IMR-90 (cell line): Measurements from ENCODE around the gene NFIA. TPM values are rescaled to one million over a fixed set of nuclear protein-coding genes. Genes with fewer than 3 reads are reported as not detected.
"Not testable (repeated sequence)": the region's sequence is repeated elsewhere in the genome, so short reads cannot be mapped to it uniquely, and the experiment has no call there.

Experiments
- ATAC-seq: fragments of 200-7000 bp; cut with Tn5 transposase; 2 replicates; pipeline ENCODE4 v1.9.1; 2020; ENCODE audit warnings: low read depth, mild to moderate bottlenecking, moderate library complexity
- BruUV-seq: library from RNA; stranded (reverse); fragments of 400-500 nt; replicated peaks from 2 replicates; lab custom pipeline; 2021; lab: Mats Ljungman, UMichigan
- CTCF ChIA-PET: fragments of 300-600 bp; formaldehyde crosslinking; extraction: SDS; loops from one replicate; lab custom pipeline; 2021; ENCODE audit warnings: antibody characterized with exemption; lab: Yijun Ruan, JAX
- POLR2A ChIA-PET: fragments of 300-600 bp; sonication (Branson Sonifier 250); formaldehyde crosslinking; loops from one replicate; lab custom pipeline; 2022; ENCODE audit warnings: antibody characterized with exemption; ENCODE audit not compliant: unreplicated experiment; lab: Charles Lee
- DNase-seq: peaks from one replicate; pipeline ENCODE4 v3.0.0; 2013
- H2AFZ ChIP-seq: replicated peaks from 2 replicates; pipeline ENCODE3; 2013; ENCODE audit warnings: low read length, mild to moderate bottlenecking; ENCODE audit not compliant: poor library complexity
- H2AK5ac ChIP-seq: 2 replicates; pipeline ENCODE4 v1.6.1; 2013; ENCODE audit warnings: low read depth, low read length, inconsistent platforms
- H2AK9ac ChIP-seq: replicated peaks from 2 replicates; pipeline ENCODE3; 2013; ENCODE audit warnings: mild to moderate bottlenecking, low read depth, low read length, moderate library complexity; ENCODE audit not compliant: poor library complexity
- H2BK120ac ChIP-seq: 2 replicates; pipeline ENCODE4 v1.6.1; 2013; ENCODE audit warnings: low read depth, low read length, inconsistent platforms
- H2BK15ac ChIP-seq: 3 replicates; pipeline ENCODE4 v1.6.1; 2013; ENCODE audit warnings: low read depth, low read length, inconsistent platforms
- H2BK20ac ChIP-seq: 2 replicates; pipeline ENCODE4 v1.6.1; 2013; ENCODE audit warnings: low read depth, mild to moderate bottlenecking, inconsistent platforms, low read length, moderate library complexity
- H2BK5ac ChIP-seq: 2 replicates; pipeline ENCODE4 v1.6.1; 2013; ENCODE audit warnings: mild to moderate bottlenecking, low read depth, low read length, inconsistent platforms; ENCODE audit not compliant: poor library complexity, severe bottlenecking
- H3K14ac ChIP-seq: replicated peaks from 2 replicates; pipeline ENCODE4 v1.6.1; 2013; ENCODE audit warnings: low read depth, low read length, inconsistent platforms
- H3K18ac ChIP-seq: 2 replicates; pipeline ENCODE4 v1.6.1; 2013; ENCODE audit warnings: low read depth, low read length, control low read depth
- H3K23ac ChIP-seq: 2 replicates; pipeline ENCODE4 v1.6.1; 2013; ENCODE audit warnings: low read depth, low read length, inconsistent platforms
- H3K27ac ChIP-seq: 2 replicates; pipeline ENCODE4 v1.5.1; 2013; ENCODE audit warnings: mild to moderate bottlenecking, control low read depth, low read length; ENCODE audit not compliant: insufficient read depth
- H3K27me3 ChIP-seq: 2 replicates; pipeline ENCODE4 v1.6.1; 2013; ENCODE audit warnings: low read length; ENCODE audit not compliant: control insufficient read depth, insufficient read depth
- H3K36me3 ChIP-seq: 2 replicates; pipeline ENCODE4 v1.6.1; 2013; ENCODE audit warnings: low read length, mixed read lengths; ENCODE audit not compliant: control insufficient read depth, insufficient read depth
- H3K4ac ChIP-seq: 2 replicates; pipeline ENCODE4 v1.6.1; 2013; ENCODE audit warnings: low read depth, low read length, inconsistent platforms
- H3K4me1 ChIP-seq: 2 replicates; pipeline ENCODE4 v1.6.1; 2013; ENCODE audit warnings: low read length, mixed read lengths; ENCODE audit not compliant: control insufficient read depth, insufficient read depth
- H3K4me2 ChIP-seq: 2 replicates; pipeline ENCODE4 v1.6.1; 2013; ENCODE audit warnings: low read depth, mild to moderate bottlenecking, control low read depth, low read length, moderate library complexity
- H3K4me3 ChIP-seq: 2 replicates; pipeline ENCODE4 v1.5.1; 2013; ENCODE audit warnings: low read depth, mild to moderate bottlenecking, control low read depth, low read length, moderate library complexity; ENCODE audit not compliant: insufficient read depth
- H3K56ac ChIP-seq: 2 replicates; pipeline ENCODE4 v1.6.1; 2013; ENCODE audit warnings: low read length, inconsistent platforms; ENCODE audit not compliant: insufficient read depth; ENCODE audit errors: extremely low read depth
- H3K79me1 ChIP-seq, 2 experiments: 2 replicates each; pipeline ENCODE4 v1.6.1; 2013; ENCODE audit warnings: low read length in 2 of 2, inconsistent platforms in 1 of 2, low read depth in 1 of 2
- H3K9ac ChIP-seq: 2 replicates; pipeline ENCODE4 v1.6.1; 2013; ENCODE audit warnings: low read depth, low read length, control low read depth
- H3K9me1 ChIP-seq: 2 replicates; pipeline ENCODE4 v1.6.1; 2013; ENCODE audit warnings: low read length, inconsistent platforms; ENCODE audit not compliant: insufficient read depth
- H3K9me3 ChIP-seq: 2 replicates; pipeline ENCODE4 v1.6.1; 2013; ENCODE audit warnings: low read length; ENCODE audit not compliant: control insufficient read depth, insufficient read depth
- H4K20me1 ChIP-seq: 2 replicates; pipeline ENCODE4 v1.6.1; 2013; ENCODE audit warnings: low read length, inconsistent platforms; ENCODE audit not compliant: insufficient read depth
- H4K5ac ChIP-seq: 2 replicates; pipeline ENCODE4 v1.6.1; 2013; ENCODE audit warnings: mild to moderate bottlenecking, low read depth, low read length, control low read depth
- H4K8ac ChIP-seq, 2 experiments: 2 replicates each; pipeline ENCODE4 v1.6.1; 2013; ENCODE audit warnings: low read depth in 2 of 2, low read length in 2 of 2, control low read depth in 1 of 2, inconsistent platforms in 1 of 2
- H4K91ac ChIP-seq: 2 replicates; pipeline ENCODE4 v1.6.1; 2013; ENCODE audit warnings: low read depth, low read length, inconsistent platforms; ENCODE audit not compliant: insufficient read depth
- WGBS, 2 experiments: methylation state at CpG; one replicate each; pipeline versions ENCODE4 v1.1.5 to v1.1.7; 2013; ENCODE audit warnings: missing lambda C conversion rate in 2 of 2; ENCODE audit not compliant: insufficient read length in 1 of 2; ENCODE audit errors: extremely low coverage in 2 of 2; 5-methylcytosine and 5-hydroxymethylcytosine counted together
- dilution Hi-C: fragments of 300-500 bp; cut with HindIII; formaldehyde crosslinking; loops from one replicate; pipeline ENCODE4 v1.14.3; 2018; ENCODE audit warnings: low sequenced_read_pairs; ENCODE audit not compliant: unreplicated experiment
- in situ Hi-C: fragments of 300-500 bp; cut with MboI; formaldehyde crosslinking; loops from 3 replicates; pipeline ENCODE4 v1.14.3; 2019; ENCODE audit warnings: low sequenced_read_pairs, inconsistent platforms, mixed read lengths
- intact Hi-C: fragments of 100-400 bp; cut with micrococcal nuclease; formaldehyde crosslinking; loops from 2 replicates; pipeline ENCODE4 v1.10.0; 2022
- polyA plus RNA-seq, 3 experiments: library from polyadenylated mRNA; depleted of rRNA; stranded (reverse); fragments of >200 nt; gene quantifications; 2 replicates each; pipeline ENCODE4 v1.2.3, GENCODE V29; 2012; ENCODE audit warnings: low replicate concordance in 1 of 3
- total RNA-seq: library from RNA; depleted of rRNA; stranded (reverse); fragments of >200 nt; gene quantifications from 2 replicates; pipeline ENCODE4 v1.2.3, GENCODE V29; 2012

Gene NFIA
- total and polyA plus RNA-seq, 2 of the 4 experiments (the other 2 are of a cell fraction): 1.6 to 2.2 TPM

DNA sequence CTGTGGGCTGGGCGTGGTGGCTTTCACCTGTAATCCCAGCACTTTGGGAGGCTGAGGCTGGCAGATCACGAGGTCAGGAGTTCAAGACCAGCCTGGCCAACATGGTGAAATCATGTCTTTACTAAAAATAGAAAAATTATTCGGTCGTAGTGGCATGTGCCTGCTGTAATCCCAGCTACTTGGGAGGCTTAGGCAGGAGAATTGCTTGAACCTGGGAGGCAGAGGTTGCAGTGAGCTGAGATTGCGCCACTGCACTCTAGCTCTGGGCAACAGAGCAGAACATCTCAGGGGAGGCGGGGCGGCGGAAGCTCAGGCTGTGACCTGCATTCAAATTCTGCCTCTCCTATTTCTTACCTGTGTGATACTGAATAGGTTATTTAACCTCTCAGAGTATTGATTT, 196.1 kb downstream of the NFIA start:
- H4K5ac ChIP-seq, H3K18ac ChIP-seq, H2BK20ac ChIP-seq, ATAC-seq, H2BK5ac ChIP-seq, H3K9me3 ChIP-seq, H3K14ac ChIP-seq, H4K91ac ChIP-seq, H3K9me1 ChIP-seq, dilution Hi-C loops, H4K20me1 ChIP-seq, H3K36me3 ChIP-seq, in situ Hi-C loops, H2AK9ac ChIP-seq, H3K9ac ChIP-seq, H3K4me1 ChIP-seq, H2BK120ac ChIP-seq, H4K8ac ChIP-seq, H3K79me1 ChIP-seq, H2AFZ ChIP-seq, DNase-seq, intact Hi-C loops, H3K4ac ChIP-seq, H3K23ac ChIP-seq, H3K4me2 ChIP-seq, H2BK15ac ChIP-seq, H3K27me3 ChIP-seq, H3K56ac ChIP-seq, POLR2A ChIA-PET, H3K27ac ChIP-seq, BruUV-seq, H3K4me3 ChIP-seq, H2AK5ac ChIP-seq: not testable (repeated sequence)
- 93% methylated on average over 3 of the region's 8 CpGs; no CpG with 5 or more reads in 1 of the 2 experiments for WGBS, 2 experiments
- CTCF ChIA-PET: interaction anchor here (0.6 to 1.3 kb wide), 2 partner anchors 13 to 200 kb away, joined by 4 read pairs; no protein-coding TSS in a partner anchor
